Measurements from ENCODE around the gene ALPL.

The ALPL gene

GRCh38 chr1:21494196-21494595, 15.0 kb upstream of the ALPL start:
- no peak for TF ChIP-seq ZBTB49 (tag by site-specific recombination; IDR thresholded peaks at IDR 0.05; ENCODE audit: low read depth)
- no peak for TF ChIP-seq ZNF670 (tag by site-specific recombination; IDR thresholded peaks at IDR 0.05; ENCODE audit: low read depth)
- TF ChIP-seq ZNF621 (tag by site-specific recombination; IDR thresholded peaks at IDR 0.05), result no peak
- no peak for TF ChIP-seq PRDM1 (tag by site-specific recombination; IDR thresholded peaks at IDR 0.05)
- TF ChIP-seq ZNF214 (tag by site-specific recombination; IDR thresholded peaks at IDR 0.05; ENCODE audit: borderline replicate concordance), result no peak
- TF ChIP-seq ZNF24 (tag by site-specific recombination; IDR thresholded peaks at IDR 0.05), result no peak
- no peak for TF ChIP-seq RBAK (tag by site-specific recombination; IDR thresholded peaks at IDR 0.05)
- no peak for TF ChIP-seq ZFP41 (tag by site-specific recombination; IDR thresholded peaks at IDR 0.05; ENCODE audit: borderline replicate concordance)
- TF ChIP-seq ZNF211 (tag by site-specific recombination; IDR thresholded peaks at IDR 0.05; ENCODE audit: low read depth), result no peak
- TF ChIP-seq ZNF558 (tag by site-specific recombination; IDR thresholded peaks at IDR 0.05), result no peak
- TF ChIP-seq ZNF473 (tag by site-specific recombination; IDR thresholded peaks at IDR 0.05), result no peak
- no peak for TF ChIP-seq ZNF138 (tag by site-specific recombination; IDR thresholded peaks at IDR 0.05; ENCODE audit: borderline replicate concordance)
- no peak for TF ChIP-seq SP3 (tag by site-specific recombination; IDR thresholded peaks at IDR 0.05)
- TF ChIP-seq ZNF544 (tag by site-specific recombination; IDR thresholded peaks at IDR 0.05), result no peak
- no peak for TF ChIP-seq ZNF596 (tag by site-specific recombination; IDR thresholded peaks at IDR 0.05)
- TF ChIP-seq TCF7L2 (IDR thresholded peaks at IDR 0.05; ENCODE audit: borderline replicate concordance, low read depth, low read length), result no peak
- TF ChIP-seq ZBTB10 (tag by site-specific recombination; IDR thresholded peaks at IDR 0.05), result no peak
- no peak for TF ChIP-seq ZNF335 (tag by site-specific recombination; conservative IDR thresholded peaks at IDR 0.05)
- no peak for TF ChIP-seq TRIM28 (IDR thresholded peaks at IDR 0.05; ENCODE audit: borderline replicate concordance, low read length)
- Histone ChIP-seq H3K36me3 (ENCODE audit: control insufficient read depth in 2 of 2, insufficient read depth in 1 of 2, low read length in 2 of 2) (no peaks in the 10 kb centered on the region), H3K4me3 (ENCODE audit: low read depth, low read length) (no peak overlapping the region), H3K27ac (ENCODE audit: extremely low read depth, low read depth, low read length) (no peak overlapping the region), H3K4me1 (ENCODE audit: control insufficient read depth, insufficient read depth, low read length) (peaks cover 8% of the 10 kb centered on the region; the same call in 1 of the 2 replicates), H3K9me3 (ENCODE audit: control insufficient read depth, insufficient read depth, low read depth, low read length) (no peaks in the 10 kb centered on the region)
- ChIA-PET POLR2A (no interaction called here), CTCF (interaction anchor here (1.6 kb wide), 1 partner anchor 124 kb away, joined by 9 read pairs; no protein-coding TSS in a partner anchor)

DNA sequence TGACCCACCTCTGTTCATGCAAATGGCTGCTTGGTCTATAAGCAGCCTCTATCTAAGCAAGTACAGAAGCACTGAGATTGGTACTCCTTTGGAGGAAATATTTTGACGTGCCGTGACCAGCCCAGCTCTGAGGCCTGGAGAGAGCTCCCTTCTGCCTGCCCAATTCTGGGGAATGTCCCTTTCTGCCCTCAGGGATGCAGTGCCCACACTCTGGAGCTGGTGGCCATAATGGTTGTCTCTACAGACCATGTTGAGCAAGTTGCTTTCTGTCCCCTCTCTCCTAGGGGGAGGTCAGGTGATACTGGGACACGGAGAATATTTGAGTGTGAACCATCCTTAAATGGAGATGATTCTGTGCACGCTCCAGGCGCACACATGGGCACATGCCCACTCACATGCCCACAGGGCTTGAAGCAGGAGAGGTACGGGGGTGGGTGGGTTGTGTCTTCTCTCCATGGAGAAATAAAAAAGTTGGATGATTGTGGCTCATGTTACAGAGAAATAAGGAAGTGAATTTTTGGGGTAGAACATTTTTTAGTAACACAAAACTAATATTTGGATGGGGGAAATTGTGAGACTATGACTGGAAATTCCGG, 13.9 kb upstream of the ALPL start:
- no peak overlapping the region for H3K4me3 ChIP-seq (ENCODE audit: low read depth, low read length)
- H3K9me3 ChIP-seq (ENCODE audit: control insufficient read depth, insufficient read depth, low read depth, low read length), result no peaks in the 10 kb centered on the region
- POLR2A ChIA-PET, result interaction anchor here (0.6 kb wide), 1 partner anchor 113 kb away, joined by 3 read pairs; no protein-coding TSS in a partner anchor
- CTCF ChIA-PET, result interaction anchor here (0.7 to 2.8 kb wide), 5 partner anchors 14 to 125 kb away, joined by 3 to 9 read pairs (median 7); partner anchors contain the start of gene ALPL
- TF ChIP-seq ZBTB10 (tag by site-specific recombination; IDR thresholded peaks at IDR 0.05) (no peak), ZBTB21 (tag by site-specific recombination; IDR thresholded peaks at IDR 0.05) (no peak), ELK4 (IDR thresholded peaks at IDR 0.05; ENCODE audit: borderline replicate concordance, low read depth, low read length) (no peak), EGR2 (tag by site-specific recombination; IDR thresholded peaks at IDR 0.05; ENCODE audit: low read depth) (peak; percentile 57), ZFHX2 (tag by site-specific recombination; conservative IDR thresholded peaks at IDR 0.05) (peak; percentile 32; the same call in 1 of the 2 replicates), ZBTB49 (tag by site-specific recombination; IDR thresholded peaks at IDR 0.05; ENCODE audit: low read depth) (no peak)
- no peaks in the 10 kb centered on the region for H3K36me3 ChIP-seq (ENCODE audit: control insufficient read depth in 2 of 2, insufficient read depth in 1 of 2, low read length in 2 of 2)
- no peak overlapping the region for H3K27ac ChIP-seq (ENCODE audit: extremely low read depth, low read depth, low read length)
- H3K4me1 ChIP-seq (ENCODE audit: control insufficient read depth, insufficient read depth, low read length), result peaks cover 8% of the 10 kb centered on the region; the same call in 1 of the 2 replicates
